GM19372 (cell line): ENCODE measurements around the gene SENP1.
"Not testable (repeated sequence)": the region's sequence is repeated elsewhere in the genome, so short reads cannot be mapped to it uniquely, and the experiment has no call there.

Experiments used
- ATAC-seq: cut with Tn5 transposase; IDR thresholded peaks from one replicate; pipeline ENCODE4 v1.9.1; 2021; ENCODE audit warnings: mild to moderate bottlenecking, low read depth, moderate library complexity; ENCODE audit not compliant: unreplicated experiment

Gene SENP1

DNA sequence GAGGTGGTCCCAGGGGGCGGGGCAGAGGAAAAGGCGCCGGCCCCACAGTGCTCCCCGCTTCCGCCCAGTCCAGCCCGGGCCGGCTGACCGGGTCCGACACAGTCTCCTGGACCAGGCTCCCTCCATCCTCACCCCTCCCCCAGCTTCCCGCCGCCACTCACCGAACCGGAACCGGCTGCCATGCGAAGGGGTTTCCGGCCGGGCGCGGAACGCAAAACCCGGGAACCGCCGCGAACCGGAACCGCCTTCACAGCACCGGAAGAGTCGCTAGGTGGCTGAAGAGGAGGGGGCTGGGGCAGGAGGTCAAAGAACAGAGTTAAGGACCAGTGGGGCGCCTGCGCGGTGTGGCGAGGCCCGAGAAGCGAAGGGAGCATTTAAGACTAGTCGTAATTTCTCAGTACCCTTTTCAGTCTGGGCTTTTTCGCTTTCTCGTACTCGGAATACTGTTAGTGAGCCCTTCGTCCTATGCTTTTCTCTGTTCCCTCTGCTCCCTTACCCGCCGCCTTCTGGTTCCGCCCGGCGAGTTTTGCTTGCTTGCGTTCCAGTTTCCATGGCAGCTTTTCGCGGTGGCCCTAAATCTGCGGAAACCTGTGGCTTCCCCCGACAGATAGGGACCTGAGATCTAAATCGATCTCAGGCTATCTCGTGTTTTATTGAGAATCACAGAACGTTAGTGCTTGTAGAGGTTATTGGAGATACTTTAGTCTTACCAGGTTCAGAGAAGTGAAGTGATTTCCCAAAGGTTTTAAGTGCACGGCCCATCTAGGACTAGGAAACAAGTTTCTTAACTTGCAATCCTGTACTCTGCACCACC is at the start of gene SENP1:
Gene SENP1, minus strand, starts transcription at position 213 of the 814 bp plus-strand sequence. CDS start 4,607 bp downstream, outside the sequence.
- ATAC-seq, result peak; percentile 67

DNA sequence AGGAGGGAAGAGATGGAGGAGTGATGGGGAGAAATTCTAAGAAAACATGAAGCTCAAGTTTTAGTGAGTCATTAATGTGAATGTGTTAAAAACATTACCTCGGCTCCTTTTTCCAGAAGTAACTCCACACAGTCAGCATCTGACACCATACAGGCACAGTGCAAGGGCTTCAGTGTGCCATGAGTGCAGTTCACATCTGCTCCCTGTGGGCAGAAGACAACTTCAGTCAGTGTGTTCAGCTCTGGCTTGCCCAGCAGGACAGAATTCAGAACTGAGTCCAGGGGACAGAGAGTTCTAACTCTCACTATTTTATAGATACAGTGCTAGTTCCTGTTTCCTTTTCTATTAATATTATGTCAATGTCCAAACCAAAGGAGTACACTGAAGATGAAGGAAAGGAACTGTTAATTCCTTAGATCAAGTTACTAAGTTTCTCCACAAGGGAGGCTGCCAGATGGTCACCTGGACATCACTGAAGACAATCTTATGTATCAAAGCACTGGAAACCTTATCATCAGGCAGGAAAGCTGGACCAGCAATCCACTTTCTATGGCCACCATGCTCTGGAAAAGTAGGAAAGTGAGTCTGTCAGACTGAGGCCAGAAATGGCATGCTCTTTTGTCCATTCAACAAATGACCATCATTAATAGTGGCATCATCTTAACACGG is 45.4 kb upstream of the SENP1 start:
- ATAC-seq, result no peak

DNA sequence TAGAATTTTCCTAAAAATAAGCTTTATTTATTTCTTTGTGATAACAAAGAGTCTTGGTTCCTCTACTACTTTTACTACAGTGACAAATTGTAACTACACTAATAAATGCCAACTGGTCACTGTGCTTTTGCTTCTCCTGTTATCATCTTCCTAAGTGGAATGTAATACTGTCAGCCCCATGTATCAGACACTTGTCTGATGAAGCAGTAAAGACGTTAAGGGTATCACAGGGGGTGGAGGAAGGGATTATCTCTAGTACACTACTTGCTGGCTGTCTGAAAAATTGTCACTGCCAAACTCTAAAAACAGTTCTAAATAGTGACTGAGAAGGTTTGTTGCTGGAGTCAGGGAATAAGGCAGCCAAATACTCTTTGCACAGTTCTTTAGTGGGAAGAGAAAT is 40.1 kb upstream of the SENP1 start:
- ATAC-seq, result no peak

DNA sequence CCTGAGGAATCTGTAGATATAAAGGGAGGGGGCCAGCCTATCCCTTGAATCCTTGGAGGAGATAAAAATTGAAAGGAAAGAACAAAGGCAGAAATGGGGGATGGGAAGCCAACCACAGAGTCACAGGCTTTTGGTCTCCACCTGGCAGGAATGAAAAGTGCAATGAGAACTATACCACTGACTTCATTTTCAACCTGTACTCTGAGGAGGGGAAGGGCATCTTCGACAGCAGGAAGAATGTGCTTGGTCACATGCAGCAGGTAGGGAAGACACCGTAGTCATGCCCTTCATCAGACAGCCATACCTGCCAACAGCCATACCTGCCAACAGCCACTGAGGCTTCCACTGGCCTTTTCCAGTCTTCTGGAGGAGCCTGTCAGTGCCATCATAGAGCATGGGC is 38.0 kb upstream of the SENP1 start:
- ATAC-seq, result no peak

DNA sequence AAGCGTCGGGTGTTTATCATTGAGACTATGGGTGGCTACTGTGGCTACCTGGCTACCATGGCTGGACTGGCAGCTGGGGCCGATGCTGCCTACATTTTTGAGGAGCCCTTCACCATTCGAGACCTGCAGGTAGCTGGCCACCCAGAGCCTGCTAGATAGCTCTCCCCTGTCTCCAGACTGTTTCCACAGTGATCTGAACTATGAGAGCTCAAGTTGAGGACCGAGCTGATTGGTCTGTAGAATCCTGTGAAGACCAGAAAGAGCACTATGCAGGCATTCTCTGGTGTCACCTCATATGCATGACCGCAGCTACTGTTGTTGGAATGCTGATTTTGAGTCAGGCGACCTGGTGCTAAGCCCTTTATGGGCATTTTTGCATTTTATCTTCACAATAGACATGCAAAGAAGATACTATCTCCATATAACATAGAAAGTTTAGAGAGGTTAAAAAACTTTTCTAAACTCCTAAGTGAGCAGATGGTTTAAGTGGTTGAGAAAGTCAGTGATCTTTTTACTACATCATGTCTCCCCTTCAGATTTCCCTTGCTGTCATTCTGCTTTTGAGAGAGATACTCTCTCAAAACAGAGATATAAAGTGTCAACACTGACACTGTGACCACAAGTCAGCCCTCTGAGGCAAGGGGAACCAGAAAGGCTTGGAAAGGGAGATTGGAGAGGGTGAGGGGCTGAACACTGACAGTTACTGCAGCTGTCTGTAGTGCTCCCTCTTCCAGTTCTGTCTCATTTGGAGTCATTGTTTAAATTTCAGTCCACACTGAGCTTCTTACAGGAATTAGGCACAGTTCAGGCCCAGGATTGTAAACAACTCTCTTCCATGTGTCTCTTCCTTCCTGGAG is 37.2 kb upstream of the SENP1 start:
- ATAC-seq, result no peak

DNA sequence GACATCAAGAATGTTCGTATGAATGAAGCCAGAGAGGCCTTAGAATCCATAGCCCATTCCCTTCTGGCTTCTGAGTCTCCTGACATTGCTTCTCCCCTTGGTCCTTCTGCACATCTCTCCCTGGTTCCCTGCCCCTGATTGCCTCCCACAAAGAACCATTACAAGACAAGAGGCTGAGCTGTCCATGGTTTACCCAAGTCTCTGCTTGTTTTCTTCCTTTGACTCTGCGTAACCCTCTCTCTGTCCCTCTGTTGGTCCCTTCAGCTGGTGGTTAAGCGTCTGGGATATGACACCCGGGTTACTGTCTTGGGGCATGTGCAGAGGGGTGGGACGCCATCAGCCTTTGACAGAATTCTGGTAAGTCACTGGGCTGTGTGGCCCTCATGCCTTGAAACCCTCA is 29.1 kb upstream of the SENP1 start:
- no peak for ATAC-seq

DNA sequence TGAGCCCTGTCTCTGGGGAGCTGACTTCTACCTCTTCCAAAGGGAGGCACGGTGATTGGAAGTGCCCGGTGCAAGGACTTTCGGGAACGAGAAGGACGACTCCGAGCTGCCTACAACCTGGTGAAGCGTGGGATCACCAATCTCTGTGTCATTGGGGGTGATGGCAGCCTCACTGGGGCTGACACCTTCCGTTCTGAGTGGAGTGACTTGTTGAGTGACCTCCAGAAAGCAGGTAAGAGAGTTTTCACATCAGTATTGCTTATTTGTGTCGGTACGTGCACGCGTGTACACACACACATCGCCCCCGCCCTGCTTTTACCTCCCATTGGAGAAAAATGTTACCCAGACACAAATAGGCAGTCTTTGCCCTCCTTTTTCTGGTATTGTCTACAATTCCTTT is 26.9 kb upstream of the SENP1 start:
- ATAC-seq, result no peak

DNA sequence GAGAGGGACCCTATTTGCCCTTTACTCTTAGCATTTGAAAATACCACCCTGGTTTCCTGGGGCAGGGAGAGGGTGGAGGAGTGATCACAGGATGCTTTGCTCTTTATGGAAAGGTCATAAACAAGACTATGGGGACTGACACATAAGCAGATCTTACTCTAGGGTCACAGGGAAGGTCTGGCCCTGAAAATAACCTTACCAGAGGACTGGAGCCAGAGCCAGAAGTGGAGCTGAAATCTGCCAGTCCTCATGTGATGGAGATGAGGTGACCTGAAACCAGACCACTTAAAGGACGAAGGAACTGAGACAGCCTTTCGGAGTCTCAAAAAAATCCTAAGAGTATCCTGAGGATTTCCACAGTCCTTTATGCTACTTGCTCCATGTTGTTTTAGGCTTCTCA is 25.6 kb upstream of the SENP1 start:
- no peak for ATAC-seq

DNA sequence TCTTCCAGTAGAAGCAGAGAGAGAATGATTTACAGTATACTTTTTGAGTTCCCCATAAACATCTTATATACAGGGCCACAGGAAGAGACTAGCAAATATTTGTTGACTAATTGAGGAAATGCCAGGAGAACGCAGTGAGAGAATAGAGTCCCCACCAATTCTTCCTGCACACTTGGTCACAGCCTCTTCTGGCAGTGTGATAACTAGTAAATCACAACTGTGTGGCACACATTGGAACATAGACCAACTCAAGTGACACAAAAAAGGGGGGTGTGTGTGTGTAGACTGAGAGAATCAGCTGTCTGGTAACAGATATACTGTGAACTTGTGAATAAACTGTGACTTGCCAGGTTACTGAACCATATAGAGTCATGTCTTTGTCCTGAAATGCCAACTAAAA is 23.5 kb upstream of the SENP1 start:
- no peak for ATAC-seq

DNA sequence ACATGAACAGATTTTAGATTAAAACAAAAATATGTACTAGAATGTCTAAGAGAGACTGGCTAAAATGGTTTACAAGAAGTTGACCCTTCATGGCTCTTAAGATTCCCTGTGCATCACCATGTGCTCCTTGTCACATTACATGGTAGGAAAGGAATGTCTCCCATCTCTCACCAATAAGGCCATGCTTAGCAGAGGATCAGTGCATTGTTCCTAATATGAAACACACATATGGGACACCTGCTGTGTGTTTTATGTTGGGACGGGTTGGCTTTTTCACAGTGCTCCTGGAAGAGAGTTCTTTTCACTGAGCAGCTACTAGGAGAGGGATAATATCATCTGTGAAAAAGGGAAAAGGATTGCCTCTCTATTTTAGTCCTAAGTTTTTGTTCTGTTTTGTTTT is 22.9 kb upstream of the SENP1 start:
- ATAC-seq, result no peak

DNA sequence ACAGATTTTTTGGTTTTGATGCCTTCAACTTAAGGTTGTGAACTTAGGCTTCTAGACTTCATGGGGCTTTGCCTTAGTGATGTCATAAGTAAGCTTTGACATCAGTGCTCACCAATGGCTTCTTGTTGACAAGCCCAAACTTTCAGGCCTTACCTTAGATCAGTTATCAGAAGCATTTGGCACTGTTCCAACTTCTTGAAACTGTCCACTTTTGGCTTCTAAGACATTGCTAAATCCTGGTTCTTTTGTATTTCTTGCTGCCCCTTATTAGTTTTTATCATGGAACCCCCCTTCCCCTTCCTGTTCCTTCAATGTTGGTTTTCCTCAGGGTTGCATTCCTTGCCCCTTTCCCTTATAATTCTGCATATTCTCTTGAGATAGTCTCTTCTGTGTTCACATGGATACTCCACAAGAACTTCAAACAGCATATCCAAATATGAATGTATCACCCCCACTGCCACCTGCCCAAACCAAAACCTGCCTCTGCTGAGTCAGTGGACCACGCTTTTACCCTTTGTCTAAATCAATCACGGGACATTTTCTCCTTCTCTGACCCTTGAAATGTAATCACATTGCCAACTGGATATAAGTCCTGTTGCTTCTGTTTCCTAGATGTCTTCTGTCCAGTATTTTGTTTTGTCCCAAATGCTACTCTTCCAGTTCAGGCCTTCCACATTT is 21.2 kb upstream of the SENP1 start:
- ATAC-seq, result no peak

DNA sequence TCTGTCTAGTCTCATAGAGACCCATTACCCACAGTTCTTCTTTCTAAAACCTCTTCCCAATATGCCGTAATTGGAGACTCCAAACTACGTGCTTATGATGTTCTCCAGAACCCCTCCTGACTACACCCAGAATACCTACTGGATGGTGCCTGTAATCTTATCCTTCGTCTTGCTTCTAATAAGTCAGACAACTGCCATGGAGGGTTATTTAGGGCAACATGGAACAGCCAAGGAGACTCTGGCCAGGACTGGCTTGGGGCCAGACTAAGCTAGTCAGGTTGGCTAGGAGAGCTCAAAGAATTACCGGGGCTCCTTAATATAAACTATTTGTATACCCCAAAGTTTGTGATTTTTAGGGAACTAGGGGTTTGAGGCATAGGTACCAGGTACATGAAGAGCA is 20.1 kb upstream of the SENP1 start:
- ATAC-seq, result no peak

DNA sequence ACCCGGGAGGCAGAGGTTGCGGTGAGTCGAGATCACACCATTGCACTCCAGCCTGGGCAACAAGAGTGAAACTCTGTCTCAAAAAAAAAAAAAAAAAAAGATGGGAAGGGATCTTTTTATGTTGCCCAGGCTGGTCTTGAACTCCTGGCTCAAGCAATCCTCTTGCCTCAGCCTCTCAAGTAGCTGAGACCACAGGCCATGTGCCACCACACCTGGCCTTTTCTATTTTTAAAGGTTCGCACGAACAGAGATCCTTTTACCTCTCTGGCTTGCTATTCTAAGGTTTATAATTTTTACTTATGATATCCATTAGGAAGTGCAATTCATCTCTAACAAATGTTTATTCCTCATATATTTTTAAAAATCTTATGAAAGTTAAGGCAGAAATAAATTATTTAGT is 19.7 kb upstream of the SENP1 start:
- ATAC-seq, result not testable (repeated sequence)

DNA sequence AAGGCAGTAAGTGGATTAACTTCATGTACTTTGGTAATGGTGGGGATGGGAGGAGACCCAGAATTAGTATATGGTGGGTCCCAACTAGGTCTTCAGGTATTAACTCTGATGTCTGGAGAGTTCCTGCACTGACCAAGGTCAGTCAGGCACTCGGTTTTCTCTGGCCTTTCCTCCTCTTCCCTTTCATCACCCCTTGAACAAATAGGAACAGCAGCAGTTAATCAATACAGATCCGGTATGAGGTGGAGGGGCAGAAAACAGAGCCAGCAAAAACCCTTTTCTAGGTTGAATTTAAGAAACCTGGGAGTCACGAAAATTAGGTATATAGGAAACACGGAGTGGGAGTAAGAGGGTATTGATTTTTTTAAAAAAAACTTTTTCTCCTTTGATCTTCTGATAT is 17.3 kb upstream of the SENP1 start:
- no peak for ATAC-seq

DNA sequence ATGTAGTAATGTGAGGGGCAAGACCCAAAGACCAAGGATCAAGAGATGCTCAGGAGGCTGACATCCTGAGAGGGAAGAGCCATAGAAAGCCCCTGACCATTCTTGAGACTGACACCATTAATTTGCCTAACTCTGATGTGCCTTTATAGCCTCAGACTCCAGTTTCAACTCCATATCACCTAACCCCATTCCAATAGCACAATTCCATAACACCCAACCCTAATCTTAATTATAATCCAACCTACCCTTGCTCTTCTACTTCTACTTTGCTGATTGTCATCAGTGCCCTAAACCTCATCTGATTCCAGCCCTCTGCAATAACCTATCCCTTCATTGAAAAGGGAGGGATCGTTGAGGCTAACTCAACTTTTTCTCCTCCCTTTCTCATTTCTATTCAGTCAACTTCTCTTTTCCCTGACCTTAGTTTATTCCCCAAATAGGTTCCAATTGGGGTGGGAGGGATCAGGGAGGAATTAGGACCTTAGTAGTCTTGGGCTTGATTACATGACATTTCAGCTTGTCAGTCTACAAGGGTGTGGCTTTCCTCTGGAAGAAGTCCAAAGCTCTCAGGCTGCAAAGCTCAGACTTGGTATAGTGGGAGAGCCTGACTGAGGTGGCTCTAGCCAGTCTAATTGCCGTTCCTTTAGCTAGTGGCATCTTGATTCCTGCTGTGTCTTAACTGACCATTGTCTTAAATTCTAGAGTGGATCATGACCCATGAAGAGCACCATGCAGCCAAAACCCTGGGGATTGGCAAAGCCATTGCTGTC is 16.4 kb upstream of the SENP1 start:
- ATAC-seq, result no peak

DNA sequence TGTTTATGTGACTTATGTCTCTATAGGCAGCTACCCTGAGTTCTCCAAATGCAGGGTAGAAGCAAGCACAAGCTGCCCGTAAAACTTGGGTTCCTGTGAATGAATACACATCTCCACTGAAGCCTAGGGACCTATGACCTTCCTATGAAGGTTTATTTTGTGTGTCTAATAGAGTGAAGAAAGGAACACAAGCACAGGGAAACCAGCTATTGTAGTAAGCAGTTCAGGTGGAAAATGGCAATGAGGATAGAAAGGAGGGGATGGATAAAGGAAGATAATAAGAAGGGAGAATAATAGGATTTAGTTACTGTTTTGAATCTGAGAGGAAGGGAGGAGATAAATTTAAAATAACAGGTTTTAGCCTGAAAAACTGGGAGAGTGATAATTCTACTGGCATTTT is 15.6 kb upstream of the SENP1 start:
- no peak for ATAC-seq

DNA sequence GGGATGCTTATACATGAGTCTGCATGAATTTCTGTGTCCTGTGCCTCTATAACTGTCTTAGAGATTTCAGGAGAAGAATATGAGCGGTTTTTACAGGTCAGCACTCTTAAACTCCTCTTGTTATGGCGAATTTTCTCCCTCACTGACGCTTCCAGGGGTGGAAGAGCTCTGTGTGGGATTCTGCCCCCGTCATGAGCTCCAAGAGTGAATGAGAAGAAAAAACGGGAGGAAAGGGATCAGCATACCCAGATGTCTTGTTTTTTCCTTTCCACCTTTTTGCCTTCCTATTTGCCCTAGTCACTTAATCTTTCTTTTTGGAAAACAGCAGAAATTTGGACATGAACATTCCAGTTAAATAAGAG is 13.9 kb upstream of the SENP1 start:
- ATAC-seq, result no peak

DNA sequence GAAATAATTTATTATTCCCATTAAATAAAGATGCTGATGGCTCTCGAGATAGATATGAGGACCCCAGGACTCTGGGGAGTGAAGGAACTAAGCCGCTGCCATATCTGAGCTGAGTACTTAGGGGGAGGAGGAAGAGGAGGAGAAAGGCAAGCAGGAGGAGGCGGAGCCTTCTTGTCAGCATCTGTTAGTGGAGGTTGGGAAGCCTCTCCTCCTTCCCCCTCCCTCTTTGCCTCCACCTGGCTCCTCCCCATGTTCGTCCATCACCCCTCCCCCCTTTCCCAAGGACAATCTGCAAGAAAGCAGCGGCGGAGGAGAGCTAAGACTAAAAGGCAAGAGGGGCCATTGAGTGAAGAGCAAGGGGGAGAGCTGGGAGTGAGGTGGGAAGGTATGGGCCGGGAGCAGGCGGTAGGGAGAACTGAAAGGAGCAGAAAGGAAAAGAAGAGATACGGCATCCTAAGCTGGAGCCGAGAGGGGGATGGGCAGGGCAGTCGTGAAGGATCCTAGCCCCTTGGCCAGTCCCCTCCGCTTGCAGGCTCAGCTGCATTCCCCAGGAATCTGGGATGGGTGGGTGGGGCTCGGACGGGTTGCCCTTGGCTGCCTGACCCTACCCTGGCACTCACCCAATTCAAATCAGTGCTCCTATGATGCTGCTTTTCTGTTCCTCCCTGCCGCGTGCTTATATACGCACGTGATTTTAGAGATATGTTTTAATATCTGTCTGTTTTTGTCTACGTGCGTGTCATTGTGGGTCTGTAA is 13.4 kb upstream of the SENP1 start, which contains the start of gene PFKM:
Gene PFKM, plus strand, starts transcription at position 287 of the 756 bp plus-strand sequence. CDS start 3,411 bp downstream, outside the sequence.
- ATAC-seq, result peak; percentile 100

DNA sequence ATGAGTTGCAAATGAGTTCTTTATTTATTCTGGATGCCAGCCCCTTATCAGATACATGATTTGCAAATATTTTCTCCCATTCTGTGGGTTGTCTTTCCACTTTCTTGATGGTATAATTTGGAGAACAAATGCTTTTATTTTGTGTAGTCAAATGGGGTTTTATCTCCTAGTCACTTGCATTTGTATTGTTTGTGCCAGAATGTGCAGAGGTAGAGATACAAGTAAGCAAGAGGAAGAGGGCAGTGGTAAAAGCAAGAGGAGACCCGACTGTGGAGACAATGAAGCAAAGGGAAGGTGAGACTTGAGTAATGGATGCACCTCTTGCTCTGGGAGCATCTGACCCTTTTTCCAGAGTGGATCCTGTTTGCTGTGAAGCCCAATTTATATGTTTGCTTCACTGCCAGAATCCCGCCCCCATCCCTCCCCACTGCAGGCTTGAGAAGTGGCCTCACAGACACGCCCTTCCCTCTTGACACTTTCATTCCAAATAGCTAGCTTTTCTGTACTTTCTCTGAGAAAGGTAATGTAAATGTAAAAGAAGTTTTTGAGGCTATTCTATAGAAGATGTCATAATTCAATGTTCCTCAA is 12.5 kb upstream of the SENP1 start:
- no peak for ATAC-seq
